NCI-H524 (cell line): ENCODE data around the gene IAH1.

Source experiments
- DNase-seq, 2 experiments: peaks; one replicate each; lab custom pipeline; 2025; lab: John Stamatoyannopoulos, UW

IAH1 gene, protein sequence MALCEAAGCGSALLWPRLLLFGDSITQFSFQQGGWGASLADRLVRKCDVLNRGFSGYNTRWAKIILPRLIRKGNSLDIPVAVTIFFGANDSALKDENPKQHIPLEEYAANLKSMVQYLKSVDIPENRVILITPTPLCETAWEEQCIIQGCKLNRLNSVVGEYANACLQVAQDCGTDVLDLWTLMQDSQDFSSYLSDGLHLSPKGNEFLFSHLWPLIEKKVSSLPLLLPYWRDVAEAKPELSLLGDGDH

DNA sequence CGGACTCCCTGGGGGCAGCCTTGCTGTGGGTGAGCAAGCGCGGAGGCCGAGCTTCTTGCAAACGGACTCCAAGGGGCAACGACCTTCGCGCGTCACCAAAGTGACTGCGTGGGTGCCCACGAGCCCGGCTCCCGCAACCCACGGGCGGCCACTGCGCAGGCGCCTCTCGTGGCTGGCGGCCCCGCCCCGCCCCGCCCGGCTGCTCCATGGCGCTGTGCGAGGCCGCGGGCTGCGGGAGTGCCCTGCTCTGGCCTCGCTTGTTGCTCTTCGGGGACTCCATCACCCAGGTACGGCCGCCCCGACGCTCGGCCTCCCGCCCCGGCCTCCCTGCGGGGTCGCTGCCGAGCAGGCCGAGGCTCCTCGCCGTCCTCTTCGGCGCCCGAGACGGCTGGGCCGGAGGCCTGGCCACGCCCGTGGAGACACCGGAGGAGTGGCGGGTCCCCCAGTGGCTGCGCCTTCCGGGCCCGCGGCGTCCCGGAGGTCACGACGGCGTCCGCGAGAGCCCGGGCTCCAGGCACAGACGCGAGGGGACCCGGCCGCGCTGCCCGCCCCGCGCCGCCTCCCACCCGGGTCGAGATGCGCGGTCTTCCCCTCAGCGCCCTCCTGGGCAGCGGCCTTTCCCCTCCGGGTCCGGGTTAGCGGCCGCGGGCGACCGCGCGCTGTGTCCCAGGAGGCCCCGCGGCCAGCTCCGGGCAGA, at the start of gene IAH1:
IAH1 (plus strand) TSS at position 191 of the 697 bp plus-strand sequence; CDS start at position 207, 16 bp downstream.
- peak in 1 of 2 experiments; percentile 50 for DNase-seq

DNA sequence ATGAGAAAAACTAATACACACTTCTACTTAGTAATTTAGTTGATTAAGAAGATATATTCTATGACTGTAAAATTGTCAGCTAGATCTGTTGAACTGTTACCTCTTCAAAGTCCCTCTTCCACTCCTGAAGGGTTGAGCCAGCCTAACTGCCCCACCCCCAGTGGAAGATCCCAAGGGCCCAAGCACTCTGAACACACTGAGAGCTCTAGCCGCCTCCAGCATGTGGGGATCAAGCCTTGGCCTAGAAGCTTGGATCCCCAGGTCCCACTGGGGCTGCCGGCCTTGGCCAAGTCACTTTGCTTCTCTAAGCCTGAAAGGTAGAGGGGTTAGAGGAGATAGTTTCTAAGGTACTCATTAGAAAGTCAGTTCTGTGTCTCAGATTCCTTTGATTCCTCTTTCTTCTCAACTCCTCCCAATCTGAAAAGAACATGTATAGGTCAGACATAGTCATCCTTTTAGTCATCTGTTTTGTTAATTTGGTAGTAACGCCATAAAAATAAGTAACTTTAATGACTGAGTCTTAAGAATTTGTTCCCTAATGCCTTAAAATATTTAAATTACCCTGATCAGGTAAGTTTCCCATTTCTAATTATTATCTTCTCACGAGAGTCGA, 45.3 kb upstream of the IAH1 start:
- no peak for DNase-seq

DNA sequence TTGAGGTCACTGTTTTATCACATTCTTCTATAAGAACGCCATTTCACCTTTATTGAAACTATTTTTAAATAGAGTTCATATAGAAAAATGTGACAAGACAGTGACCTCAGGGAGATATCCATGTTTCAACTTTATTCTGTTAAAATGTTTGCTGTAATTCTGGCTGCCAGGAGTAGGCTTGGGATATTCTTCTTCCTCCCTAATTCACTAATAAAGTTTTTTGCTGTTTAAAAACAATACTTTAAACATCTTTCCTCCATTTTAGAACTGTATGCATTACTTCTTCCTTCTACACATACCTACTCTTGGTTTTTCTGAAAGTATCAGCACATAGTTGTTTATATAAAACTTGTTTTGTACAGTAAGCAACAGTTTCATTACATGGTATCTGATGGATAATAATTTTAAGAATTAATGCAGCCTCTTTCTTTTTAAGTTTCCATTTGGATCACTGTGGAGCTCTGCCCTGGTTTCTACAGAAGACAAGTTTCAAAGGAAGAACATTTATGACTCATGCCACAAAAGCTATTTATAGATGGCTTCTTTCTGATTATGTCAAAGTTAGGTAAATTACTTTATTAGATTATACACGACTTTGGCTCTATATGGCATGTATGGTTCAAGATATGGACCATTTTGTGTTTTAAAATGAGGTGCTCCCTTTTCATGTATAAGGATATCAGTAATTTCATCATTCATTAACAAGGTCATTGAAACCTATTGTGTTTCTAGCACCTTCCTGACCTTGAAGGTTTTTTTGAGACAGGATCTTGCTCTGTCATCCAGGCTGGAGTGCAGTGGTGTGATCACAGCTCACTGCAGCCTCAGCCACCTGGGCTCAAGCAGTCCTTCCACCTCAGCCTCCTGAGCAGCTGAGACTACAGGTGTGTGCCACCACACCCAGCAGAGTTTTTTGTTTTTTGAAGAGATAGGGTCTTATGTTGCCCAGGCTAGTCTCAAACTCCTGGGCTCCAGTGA, 43.7 kb upstream of the IAH1 start:
- DNase-seq = no peak

DNA sequence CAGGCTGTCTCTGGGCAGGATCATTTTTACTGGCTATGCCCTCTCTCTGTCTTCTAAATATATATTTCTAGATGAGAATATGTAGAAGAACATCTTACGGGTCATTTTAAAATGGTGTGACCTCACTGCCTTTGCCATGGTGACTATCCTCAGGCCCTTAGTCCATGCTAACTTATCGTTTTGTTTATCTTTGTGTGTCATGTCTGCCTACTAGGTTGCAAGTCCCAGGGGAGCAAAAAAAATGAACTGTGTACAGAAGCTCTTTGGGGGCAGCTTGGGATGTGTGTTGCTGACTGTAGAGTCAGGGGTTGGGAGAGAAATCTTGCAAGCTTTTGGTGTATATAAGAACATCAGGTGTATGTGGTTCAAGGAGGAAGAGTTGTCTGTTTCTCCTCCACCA, 39.9 kb upstream of the IAH1 start:
- no peak for DNase-seq

DNA sequence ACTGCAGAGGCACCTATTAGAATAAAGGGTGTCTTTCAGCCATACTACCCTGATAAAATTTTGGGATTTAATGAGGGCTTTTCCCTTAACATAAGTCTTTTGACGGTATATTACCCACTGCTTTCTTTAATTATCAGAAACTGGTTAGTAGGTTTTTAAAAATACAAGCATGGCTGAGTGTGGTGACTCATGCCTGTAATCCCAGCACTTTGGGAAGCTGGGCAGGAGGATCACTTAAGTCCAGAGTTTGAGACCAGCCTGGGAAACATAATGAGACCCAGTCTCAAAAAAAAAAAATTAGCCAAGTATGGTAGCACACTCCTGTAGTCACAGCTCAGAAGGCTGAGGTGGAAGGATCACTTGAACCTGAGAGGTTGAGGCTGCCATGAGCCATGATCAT, 34.8 kb upstream of the IAH1 start:
- DNase-seq = no peak

DNA sequence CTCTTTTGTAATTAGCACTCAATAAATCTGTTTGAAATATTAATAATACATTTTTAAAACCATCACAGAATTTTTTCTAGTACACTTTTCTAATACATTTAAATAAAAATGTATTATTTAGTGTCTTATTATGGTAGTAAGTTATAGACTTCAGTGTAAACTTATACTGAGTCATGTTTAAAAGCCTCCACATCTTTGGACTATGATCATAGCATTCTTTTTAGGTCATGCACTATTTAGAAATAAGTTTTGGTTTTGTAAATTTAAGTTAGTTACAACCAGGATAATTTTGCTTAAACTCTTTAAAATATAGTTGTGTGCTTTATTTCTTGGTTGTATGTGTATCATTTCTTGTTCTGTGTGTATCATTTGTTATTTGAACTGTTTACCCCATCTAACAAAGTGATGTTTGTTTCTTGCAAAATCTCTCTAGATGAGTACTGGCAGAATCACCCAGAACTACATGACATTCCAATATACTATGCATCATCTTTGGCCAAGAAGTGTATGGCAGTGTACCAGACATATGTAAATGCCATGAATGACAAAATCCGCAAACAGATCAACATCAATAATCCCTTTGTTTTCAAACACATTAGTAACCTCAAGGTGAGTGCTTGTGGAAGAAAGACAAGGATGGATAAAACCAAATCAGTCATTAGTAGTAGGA, 34.2 kb upstream of the IAH1 start:
- DNase-seq = no peak

DNA sequence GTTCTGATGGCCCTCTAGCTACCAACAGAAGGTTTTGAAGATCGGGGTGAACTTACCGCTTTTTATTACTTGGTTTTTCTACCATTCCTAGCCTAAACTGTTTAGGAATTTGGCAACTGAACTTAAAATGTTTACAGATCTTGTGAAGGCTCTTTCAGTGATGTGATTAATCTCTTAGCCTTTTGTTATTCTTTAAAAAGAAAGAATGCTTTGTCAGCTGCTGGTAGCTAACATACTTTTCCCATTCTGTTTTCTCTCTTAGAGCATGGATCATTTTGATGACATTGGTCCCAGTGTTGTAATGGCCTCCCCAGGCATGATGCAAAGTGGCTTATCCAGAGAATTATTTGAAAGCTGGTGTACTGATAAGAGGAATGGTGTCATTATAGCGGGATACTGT, 32.8 kb upstream of the IAH1 start:
- DNase-seq = no peak

DNA sequence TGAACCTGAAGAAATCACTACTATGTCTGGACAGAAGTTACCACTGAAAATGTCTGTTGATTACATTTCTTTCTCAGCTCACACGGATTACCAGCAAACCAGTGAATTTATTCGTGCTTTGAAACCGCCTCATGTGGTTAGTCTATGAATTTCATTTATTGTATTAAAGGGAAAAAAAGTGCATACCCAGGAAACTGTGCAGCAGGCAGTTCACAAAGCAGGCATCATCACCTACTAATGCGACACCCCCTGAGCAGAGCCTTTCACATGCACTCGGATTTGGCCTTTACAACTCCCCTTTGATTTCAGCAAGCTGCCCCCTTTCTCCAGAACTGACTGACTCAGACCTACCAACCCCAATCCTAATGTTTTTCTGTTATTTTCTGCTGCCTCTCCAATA, 30.8 kb upstream of the IAH1 start:
- DNase-seq = no peak

DNA sequence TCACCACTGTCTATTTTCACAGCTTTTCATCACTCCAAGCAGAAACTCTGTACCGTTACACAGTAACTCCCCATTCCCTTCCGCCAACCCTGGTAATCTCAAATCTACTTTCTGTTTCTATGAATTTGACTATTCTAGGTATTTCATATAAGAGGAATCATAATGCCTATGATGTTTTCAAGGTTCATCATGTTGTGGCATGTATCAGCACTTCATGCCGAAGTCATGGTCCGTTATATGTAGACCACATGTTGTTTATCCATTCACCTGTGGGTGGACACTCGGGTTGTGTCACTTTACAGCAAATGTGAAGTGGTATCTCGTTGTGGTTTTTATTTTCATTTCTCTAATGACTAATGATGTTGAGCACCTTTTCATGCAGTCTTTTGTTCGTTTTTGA, 29.3 kb upstream of the IAH1 start:
- no peak for DNase-seq

DNA sequence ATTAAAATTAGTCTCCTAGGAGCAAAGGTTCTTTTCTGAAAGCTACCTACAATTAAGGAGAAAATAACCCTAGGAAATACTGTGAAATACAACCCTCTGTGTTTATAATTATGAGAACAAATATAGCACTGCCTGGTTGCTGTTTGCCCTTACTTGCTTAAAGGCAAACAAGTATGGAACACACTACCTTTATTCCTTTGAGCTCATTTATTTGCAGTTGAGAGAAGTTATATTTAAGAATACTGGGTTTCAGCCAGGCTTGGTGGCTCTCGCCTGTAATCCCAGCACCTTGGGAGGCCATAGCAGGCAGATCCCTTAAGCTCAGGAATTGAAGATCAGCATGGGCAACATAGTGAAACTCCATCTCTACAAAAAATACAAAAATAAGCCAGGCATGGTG, 23.1 kb upstream of the IAH1 start:
- no peak for DNase-seq

DNA sequence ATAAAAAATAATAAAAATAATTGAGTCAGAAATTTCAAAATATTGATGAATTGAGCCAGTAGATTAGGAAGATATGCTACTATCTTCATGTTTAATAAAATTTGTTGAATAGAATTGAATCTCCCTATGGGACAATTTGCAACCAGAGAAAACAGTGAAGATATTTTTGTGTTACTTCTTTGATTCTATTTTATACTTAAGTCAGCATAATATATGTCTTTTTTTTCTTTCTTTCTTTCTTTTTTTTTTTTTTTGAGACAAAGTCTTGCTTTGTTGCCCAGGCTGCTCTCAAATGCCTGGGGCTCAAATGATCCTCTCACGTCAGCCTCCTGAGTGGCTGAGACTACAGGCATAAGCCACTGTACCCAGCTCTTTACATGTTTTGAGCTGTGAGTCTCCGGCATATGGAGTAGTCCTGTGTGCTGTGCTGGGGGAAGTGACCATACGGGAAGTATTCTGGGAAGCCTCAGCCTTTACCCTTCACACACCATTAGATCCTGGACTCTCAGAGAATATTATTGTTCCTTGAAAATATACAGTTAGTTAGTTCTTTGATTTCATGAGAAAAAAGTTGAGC, 13.8 kb upstream of the IAH1 start:
- DNase-seq = no peak

DNA sequence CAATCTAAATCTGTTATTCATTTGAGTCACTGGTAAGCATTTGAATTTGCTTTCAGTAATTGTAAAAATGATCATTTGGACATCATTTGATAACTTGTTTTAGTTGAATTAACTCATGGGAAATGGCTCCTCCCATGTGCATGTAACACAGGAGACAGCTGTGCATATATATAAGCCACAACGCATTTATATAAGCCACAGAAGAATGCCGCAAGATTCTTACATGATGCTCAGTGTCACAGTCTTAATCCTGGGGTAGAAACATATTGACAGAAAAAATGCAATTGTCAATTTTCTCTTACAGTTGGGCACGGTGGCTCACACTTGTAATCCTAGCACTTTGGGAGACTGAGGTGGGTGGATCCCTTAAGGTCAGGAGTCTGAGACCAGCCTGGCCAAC, 13.3 kb upstream of the IAH1 start:
- DNase-seq = no peak

DNA sequence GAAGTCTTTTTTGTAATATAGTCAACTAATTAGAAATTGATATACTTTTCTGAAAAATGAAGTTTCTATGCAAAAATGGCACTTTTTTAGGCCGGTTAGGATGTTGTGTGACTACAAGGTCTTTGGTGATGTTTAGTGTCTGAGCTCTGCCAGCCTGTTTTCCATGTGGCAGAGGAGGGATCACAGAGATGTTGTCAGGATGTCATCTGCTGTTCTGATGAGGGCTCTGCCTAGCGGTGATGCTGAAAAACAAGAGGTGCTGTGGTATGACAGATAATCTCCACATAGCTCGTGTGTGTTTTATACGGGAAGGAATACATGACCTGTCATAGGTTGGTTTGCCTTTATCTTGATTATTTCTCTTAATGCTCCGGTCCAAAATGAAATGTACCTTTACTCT, 12.0 kb upstream of the IAH1 start:
- peak in 1 of 2 experiments; percentile 54 for DNase-seq

DNA sequence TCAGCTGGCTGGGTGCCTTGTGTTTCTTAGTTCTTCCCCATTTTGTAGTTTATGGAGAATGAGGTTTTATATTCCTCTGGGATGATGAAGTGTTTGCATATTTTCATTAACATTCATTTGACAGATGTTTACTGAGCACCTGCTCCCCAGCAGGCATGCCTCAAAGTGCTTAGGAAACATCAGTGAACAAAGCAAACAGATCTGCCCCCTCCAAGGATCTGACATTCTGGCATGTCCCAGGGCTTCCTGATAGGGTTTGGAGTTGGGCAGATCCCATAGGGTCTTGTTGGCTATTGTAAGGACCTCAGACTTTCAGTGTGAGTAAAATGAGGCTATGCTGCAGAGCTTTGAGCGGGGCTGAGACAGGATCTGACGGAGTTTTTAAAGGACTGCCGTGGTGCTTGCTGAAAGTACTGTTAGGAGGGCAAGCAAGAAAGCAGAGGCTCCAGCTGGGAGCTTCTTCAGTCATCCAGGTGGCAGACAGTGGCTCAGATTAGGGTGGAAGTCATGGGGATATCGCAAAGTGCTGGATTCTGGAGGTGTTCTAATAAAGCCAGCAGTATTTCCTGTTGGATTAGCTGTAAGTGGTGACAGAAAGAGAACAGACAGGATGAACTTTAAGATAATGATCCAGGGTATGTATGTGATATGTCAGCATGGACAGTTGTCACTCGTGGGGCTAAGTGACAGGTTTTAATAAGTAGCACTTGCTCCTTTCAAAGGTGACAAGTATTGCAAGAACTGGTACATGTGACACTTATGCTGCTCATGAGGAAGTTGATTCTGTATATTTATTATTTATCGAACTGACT, 11.3 kb upstream of the IAH1 start:
- DNase-seq = peak in 1 of 2 experiments; percentile 53

DNA sequence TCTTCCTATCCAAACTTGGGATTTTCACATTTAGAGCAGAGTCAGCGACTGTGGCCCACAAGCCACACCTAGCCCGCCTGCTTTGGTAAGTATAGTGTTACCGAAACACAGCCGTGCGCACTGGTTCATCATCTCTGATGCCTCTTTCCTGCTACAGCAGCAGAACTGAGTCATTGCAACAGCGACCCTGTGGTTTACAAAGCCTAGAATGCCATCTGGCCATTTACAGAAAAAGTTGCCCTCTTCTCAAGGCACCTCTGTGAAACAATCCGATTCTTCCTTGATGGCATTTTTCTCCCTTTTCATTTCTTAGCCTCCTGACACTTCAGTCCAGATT, 10.7 kb upstream of the IAH1 start:
- no peak for DNase-seq

DNA sequence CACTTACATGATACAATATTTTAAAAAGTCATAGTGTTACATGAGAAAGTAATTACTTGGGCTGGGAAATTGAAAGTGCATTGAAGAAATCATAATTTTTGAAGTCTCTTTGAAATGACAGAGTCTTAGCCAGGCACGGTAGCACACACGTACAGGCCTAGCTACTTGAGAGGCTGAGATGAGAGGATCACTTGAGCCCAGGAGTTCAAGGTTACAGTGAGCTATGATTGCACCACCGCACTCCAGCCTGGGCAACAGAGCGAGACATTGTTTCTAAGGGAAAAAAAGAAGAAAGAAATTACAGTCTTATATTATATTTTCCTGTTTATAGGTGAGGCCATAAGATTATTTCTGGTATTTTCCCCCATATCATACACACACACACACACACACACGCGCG, 9.2 kb upstream of the IAH1 start:
- DNase-seq = no peak

DNA sequence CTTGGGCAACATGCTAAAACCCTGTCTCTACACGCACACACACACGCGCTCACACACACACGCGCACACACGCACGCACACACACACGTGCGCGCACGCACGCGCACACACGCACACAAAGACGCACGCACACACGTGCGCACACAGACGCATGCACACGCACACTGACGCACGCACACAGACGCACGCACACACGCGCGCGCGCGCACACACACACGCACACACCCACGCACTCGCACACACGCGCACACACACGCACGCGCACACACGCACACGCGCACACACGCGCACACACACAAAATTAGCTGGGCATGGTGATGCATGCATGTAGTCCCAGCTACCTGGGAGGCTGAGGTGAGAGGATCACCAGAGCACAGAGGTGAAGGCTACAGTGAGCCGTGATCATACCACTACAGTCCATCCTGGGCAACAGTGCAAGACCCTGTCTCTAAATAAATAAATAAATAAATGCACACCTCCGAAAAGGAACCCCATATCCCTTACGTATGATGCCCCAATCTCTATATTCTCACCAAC, 8.1 kb upstream of the IAH1 start:
- no peak for DNase-seq

DNA sequence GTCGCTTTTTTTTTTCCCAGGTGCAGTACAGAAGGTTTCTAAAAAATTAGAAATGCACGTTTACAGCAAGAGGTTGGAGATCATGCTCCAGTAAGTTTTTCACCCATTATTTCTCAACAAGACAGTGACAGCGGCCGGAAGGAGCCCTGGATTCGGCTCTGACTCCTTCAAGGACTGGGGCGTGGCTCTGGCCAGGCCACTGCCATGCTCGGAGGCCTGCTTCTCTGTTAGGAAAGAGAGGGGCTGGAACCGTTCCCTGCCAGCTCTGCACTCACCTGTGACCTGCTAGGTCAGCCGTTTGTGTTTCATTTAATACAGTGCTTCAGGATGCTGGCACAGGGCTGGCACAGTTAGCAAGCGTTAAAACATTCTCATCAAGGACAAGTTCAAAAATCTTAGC, 6.7 kb upstream of the IAH1 start:
- DNase-seq = no peak

DNA sequence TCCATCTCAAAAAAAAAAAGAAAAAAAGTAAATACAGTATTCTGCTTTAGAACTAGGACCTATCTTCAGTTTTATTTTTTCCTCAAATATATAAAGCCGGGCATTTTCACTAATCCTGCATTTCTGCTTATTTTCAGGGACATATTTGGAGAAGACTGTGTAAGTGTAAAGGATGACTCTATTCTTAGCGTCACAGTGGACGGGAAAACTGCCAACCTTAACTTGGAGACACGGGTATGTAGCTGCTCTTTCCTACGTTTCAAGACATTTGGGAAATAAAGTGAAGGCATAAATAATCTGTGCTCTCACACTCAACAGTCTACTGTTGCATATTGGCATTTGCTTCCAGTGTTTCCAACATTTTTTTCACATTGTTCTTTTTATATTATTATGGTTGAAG, 3.1 kb upstream of the IAH1 start:
- no peak for DNase-seq

DNA sequence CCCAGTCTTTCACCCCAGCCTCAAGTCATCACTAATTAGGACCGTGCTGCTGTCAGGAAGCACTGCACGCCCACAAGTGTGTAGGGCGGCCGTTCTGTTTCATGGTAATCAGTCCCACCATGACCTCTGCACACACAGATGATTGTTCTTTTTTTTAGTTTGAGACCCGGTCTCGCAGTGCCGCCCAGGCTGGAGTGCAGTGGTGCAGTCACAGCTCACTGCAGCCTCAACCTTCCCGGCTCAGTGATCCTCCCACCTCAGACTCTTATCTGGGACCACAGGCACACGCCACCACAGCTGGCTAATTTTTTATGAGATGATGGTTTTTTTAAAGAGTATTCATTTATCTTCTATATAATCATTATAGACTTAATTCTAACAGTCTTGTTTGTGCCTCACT, 1.8 kb upstream of the IAH1 start:
- no peak for DNase-seq
